Caco-2 (cell line): ENCODE results near the gene ETV7. TPM values are rescaled to one million over a fixed set of nuclear protein-coding genes. Genes with fewer than 3 reads are reported as not detected.
A peak's percentile ranks its signal among the peaks of the same experiment; 100 is the strongest.

Experiments
- BruUV-seq: library from RNA; stranded (reverse); fragments of 400-500 nt; replicated peaks from 2 replicates; lab custom pipeline; 2021; lab: Mats Ljungman, UMichigan
- CTCF ChIA-PET: fragments of 300-600 bp; sonication (Branson Sonifier 250); formaldehyde crosslinking; loops from one replicate; lab custom pipeline; 2022; ENCODE audit warnings: antibody characterized with exemption; lab: Charles Lee
- POLR2A ChIA-PET: fragments of 300-600 bp; sonication (Branson Sonifier 250); formaldehyde crosslinking; loops from one replicate; lab custom pipeline; 2022; ENCODE audit warnings: antibody characterized with exemption; lab: Charles Lee
- DNase-seq, 2 experiments: peaks; one replicate each; pipeline versions ENCODE4 v3.0.0 to v3.0.0-alpha.2; 2020 to 2022
- H3K27me3 ChIP-seq: replicated peaks from 2 replicates; pipeline ENCODE4 v1.6.0; 2011; ENCODE audit warnings: low read length; ENCODE audit not compliant: control insufficient read depth, insufficient read depth
- H3K36me3 ChIP-seq: 2 replicates; pipeline ENCODE4 v1.5.1; 2011; ENCODE audit warnings: low read length; ENCODE audit not compliant: control insufficient read depth, insufficient read depth
- H3K4me1 ChIP-seq: fragments of 250-450 bp; sonication (Bioruptor Pico); 2 replicates; pipeline ENCODE4 v1.5.1; 2020; ENCODE audit warnings: mild to moderate bottlenecking
- H3K4me3 ChIP-seq: 2 replicates; pipeline ENCODE4 v1.5.1; 2011; ENCODE audit warnings: low read depth, mild to moderate bottlenecking, control low read depth, low read length
- H3K9me3 ChIP-seq: fragments of 250-450 bp; sonication (Bioruptor Pico); 2 replicates; pipeline ENCODE4 v1.5.1; 2020; ENCODE audit warnings: mild to moderate bottlenecking, moderate library complexity
- H3K27ac Mint-ChIP-seq: one replicate; pipeline ENCODE4 v1.8.0; 2022; ENCODE audit warnings: mixed read lengths; ENCODE audit not compliant: unreplicated experiment
- H3K27me3 Mint-ChIP-seq: one replicate; pipeline ENCODE4 v1.8.0; 2022; ENCODE audit warnings: mixed read lengths; ENCODE audit not compliant: insufficient read depth, unreplicated experiment
- H3K36me3 Mint-ChIP-seq: one replicate; pipeline ENCODE4 v1.8.0; 2022; ENCODE audit warnings: mild to moderate bottlenecking, mixed read lengths; ENCODE audit not compliant: insufficient read depth, unreplicated experiment
- H3K4me1 Mint-ChIP-seq: one replicate; pipeline ENCODE4 v1.8.0; 2022; ENCODE audit warnings: low read depth, mixed read lengths; ENCODE audit not compliant: unreplicated experiment
- H3K4me3 Mint-ChIP-seq: one replicate; pipeline ENCODE4 v1.8.0; 2022; ENCODE audit warnings: mild to moderate bottlenecking, moderate library complexity, mixed read lengths; ENCODE audit not compliant: unreplicated experiment
- H3K9me3 Mint-ChIP-seq: one replicate; pipeline ENCODE4 v1.8.0; 2022; ENCODE audit warnings: mixed read lengths; ENCODE audit not compliant: unreplicated experiment
- intact Hi-C: fragments of 100-400 bp; cut with micrococcal nuclease; formaldehyde crosslinking; loops from one replicate; pipeline ENCODE4 v1.10.0; 2022; ENCODE audit not compliant: unreplicated experiment
- total RNA-seq: library from RNA; stranded (reverse); gene quantifications from 2 replicates; pipeline ENCODE4 v1.2.3, GENCODE V29; 2022
- TF ChIP-seq, protein P1 (sequence below), 2 experiments: fragments of 200-600 bp in 1 of 2; IDR thresholded peaks; 1 replicate in 1 of 2; 2 replicates in 1 of 2; pipeline versions ENCODE4 v1.5.1 to v1.8.0; 2011 to 2022; ENCODE audit warnings: antibody characterized with exemption in 1 of 2, control low read depth in 1 of 2, inconsistent platforms in 1 of 2, low read depth in 1 of 2, low read length in 1 of 2, mild to moderate bottlenecking in 1 of 2, moderate library complexity in 1 of 2; ENCODE audit not compliant: insufficient read depth in 1 of 2, severe bottlenecking in 1 of 2, unreplicated experiment in 1 of 2

ETV7 gene
- total RNA-seq, 1 experiment from 2014 or later, result 0.52 TPM

DNA sequence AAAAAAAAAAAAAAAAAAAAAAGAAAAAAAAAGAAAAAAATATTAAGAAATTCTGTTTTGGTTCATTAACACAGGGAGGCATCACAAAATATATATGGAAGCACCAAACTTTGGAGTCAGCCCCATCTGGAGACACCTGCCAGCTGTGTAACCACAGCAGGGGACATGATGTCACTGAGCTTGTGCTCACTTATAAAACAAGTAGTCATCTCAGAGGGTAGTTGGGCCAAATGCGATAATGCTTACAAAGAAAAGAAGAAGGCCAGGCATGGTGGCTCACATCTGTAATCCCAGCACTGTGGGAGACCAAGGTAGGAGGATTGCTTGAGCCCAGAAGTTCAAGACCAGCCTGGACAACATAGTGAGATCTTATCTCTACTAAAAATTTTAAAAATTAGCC, 49.7 kb downstream of the ETV7 start:
- Mint-ChIP-seq H3K4me1 (peaks cover 19% of the 10 kb centered on the region), H3K4me3 (no peak overlapping the region), H3K27me3 (no peaks in the 10 kb centered on the region), H3K27ac (no peak overlapping the region), H3K9me3 (no peaks in the 10 kb centered on the region), H3K36me3 (no peaks in the 10 kb centered on the region)
- intact Hi-C loops, result no loop called here
- Histone ChIP-seq H3K27me3 (no peaks in the 10 kb centered on the region), H3K4me3 (no peak overlapping the region), H3K9me3 (no peaks in the 10 kb centered on the region), H3K4me1 (peaks cover 45% of the 10 kb centered on the region), H3K36me3 (no peaks in the 10 kb centered on the region)
- CTCF ChIA-PET, result no interaction called here
- POLR2A ChIA-PET, result no interaction called here
- no TSS peak for BruUV-seq
- DNase-seq, result no peak
- TF ChIP-seq, protein P1, sequence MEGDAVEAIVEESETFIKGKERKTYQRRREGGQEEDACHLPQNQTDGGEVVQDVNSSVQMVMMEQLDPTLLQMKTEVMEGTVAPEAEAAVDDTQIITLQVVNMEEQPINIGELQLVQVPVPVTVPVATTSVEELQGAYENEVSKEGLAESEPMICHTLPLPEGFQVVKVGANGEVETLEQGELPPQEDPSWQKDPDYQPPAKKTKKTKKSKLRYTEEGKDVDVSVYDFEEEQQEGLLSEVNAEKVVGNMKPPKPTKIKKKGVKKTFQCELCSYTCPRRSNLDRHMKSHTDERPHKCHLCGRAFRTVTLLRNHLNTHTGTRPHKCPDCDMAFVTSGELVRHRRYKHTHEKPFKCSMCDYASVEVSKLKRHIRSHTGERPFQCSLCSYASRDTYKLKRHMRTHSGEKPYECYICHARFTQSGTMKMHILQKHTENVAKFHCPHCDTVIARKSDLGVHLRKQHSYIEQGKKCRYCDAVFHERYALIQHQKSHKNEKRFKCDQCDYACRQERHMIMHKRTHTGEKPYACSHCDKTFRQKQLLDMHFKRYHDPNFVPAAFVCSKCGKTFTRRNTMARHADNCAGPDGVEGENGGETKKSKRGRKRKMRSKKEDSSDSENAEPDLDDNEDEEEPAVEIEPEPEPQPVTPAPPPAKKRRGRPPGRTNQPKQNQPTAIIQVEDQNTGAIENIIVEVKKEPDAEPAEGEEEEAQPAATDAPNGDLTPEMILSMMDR (IDR thresholded peaks at IDR 0.05; ENCODE audit: insufficient read depth in 1 of 2, low read depth in 1 of 2, low read length in 1 of 2, severe bottlenecking in 1 of 2, unreplicated experiment in 1 of 2), result no peak

DNA sequence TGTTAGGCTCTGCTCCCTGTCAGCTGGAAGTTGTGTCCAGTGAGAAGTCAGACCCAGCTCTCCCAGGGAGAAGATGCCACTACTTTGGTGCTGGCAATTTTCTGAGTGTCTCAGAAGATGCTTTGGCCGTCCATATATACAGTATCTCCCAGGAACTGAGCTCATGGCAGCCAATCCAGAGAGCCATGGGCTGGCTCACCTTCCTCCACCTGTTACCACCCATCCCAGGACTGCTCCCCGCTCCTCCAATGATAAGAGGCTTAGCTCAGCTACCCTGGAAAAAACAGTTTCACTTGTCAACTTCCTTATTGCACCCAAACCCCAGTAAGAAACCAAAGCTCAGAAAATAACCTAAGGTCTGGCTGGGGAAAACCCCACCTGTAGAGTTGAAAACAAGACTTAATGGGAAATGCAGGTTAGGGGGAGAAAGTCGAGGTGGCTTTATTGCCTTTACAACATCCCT, 50.7 kb downstream of the ETV7 start, which contains the start of gene BNIP5:
Gene BNIP5, minus strand, starts transcription at position 110 of the 463 bp plus-strand sequence. CDS start 6,198 bp downstream, outside the sequence.
- BruUV-seq, result no TSS peak
- H3K27me3 Mint-ChIP-seq, result no peaks in the 10 kb centered on the region
- POLR2A ChIA-PET, result no interaction called here

DNA sequence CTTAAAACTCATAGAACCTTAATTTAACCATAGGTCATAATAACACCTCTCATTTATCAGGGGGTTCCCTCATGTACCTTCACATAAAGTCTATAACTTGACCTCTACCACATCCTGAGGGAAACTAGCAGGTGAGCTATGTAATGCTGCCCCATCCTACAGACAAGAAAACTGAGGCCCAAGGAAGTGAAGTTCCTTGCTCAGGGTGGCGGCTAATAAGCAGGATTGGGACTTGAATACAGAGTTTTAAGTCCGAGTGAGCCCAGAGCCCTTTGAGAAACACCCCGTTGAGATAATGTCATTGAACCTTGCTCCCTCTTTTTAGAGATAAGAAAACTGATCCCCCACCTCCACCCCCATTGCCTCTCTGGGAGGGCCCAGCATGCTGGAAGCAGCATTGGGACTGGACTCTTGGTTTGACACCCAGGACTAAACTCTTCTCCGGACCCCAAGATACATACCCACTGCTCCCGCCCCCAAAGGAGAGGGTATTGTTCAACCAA, 51.2 kb downstream of the ETV7 start:
- no peak overlapping the region for H3K4me3 ChIP-seq
- DNase-seq, result no peak
- TSS peak; percentile 67 for BruUV-seq
- Mint-ChIP-seq H3K9me3 (no peaks in the 10 kb centered on the region), H3K27ac (no peak overlapping the region), H3K4me1 (peaks cover 21% of the 10 kb centered on the region), H3K27me3 (no peaks in the 10 kb centered on the region), H3K4me3 (peak overlapping the region; percentile 74), H3K36me3 (no peaks in the 10 kb centered on the region)
- peaks cover 43% of the 10 kb centered on the region for H3K4me1 ChIP-seq
- H3K27me3 ChIP-seq, result no peaks in the 10 kb centered on the region
- intact Hi-C loops, result no loop called here
- TF ChIP-seq, protein P1 (IDR thresholded peaks at IDR 0.05; ENCODE audit: insufficient read depth in 1 of 2, low read depth in 1 of 2, low read length in 1 of 2, severe bottlenecking in 1 of 2, unreplicated experiment in 1 of 2), result no peak
- H3K9me3 ChIP-seq, result no peaks in the 10 kb centered on the region
- H3K36me3 ChIP-seq, result no peaks in the 10 kb centered on the region
- ChIA-PET POLR2A (no interaction called here), CTCF (interaction anchor here (1.1 to 1.9 kb wide), 2 partner anchors 24 to 34 kb away, joined by 3 to 15 read pairs; no protein-coding TSS in a partner anchor)

More for the DNA sequence above, 50.7 kb downstream of the ETV7 start, which contains the start of gene BNIP5:
- intact Hi-C loops, result no loop called here
- peak; percentile 31 to 69 for DNase-seq
- Histone ChIP-seq H3K27me3 (no peaks in the 10 kb centered on the region), H3K36me3 (no peaks in the 10 kb centered on the region), H3K4me3 (peak within 1 kb of the TSS; percentile 9), H3K9me3 (no peaks in the 10 kb centered on the region), H3K4me1 (peaks cover 45% of the 10 kb centered on the region)
- H3K27ac Mint-ChIP-seq, result peak within 1 kb of the TSS; percentile 82
- H3K36me3 Mint-ChIP-seq, result no peaks in the 10 kb centered on the region
- peak within 1 kb of the TSS; percentile 74 for H3K4me3 Mint-ChIP-seq
- TF ChIP-seq, protein P1 (IDR thresholded peaks at IDR 0.05; ENCODE audit: insufficient read depth in 1 of 2, low read depth in 1 of 2, low read length in 1 of 2, severe bottlenecking in 1 of 2, unreplicated experiment in 1 of 2), result no peak
- no peaks in the 10 kb centered on the region for H3K9me3 Mint-ChIP-seq
- CTCF ChIA-PET, result interaction anchor here (0.7 to 1.1 kb wide), 2 partner anchors 24 to 35 kb away, joined by 3 read pairs; no protein-coding TSS in a partner anchor
- H3K4me1 Mint-ChIP-seq, result peaks cover 21% of the 10 kb centered on the region
